Activated CD8-positive, alpha-beta T cell treated with anti-CD3 and anti-CD28 coated beads, Interleukin-2, amount 10 ng/mL, durations not matched to agents 7 days and 5 days (primary cell): Measurements from ENCODE around the gene HSD11B1L. TPM values are rescaled to one million over a fixed set of nuclear protein-coding genes. Genes with fewer than 3 reads are reported as not detected.

ENCODE experiments used
- ATAC-seq: fragments of 150-1000 bp; cut with Tn5 transposase; one replicate; pipeline ENCODE4 v1.10.0; 2021; ENCODE audit warnings: moderate library complexity
- CTCF ChIA-PET: fragments of 350-600 bp; sonication (Branson Sonifier 250); formaldehyde crosslinking; loops from one replicate; lab custom pipeline; 2021; ENCODE audit warnings: antibody characterized with exemption; lab: Charles Lee
- POLR2A ChIA-PET: fragments of 350-600 bp; sonication (Branson Sonifier 250); formaldehyde crosslinking; loops from one replicate; lab custom pipeline; 2021; ENCODE audit warnings: antibody characterized with exemption; lab: Charles Lee
- DNase-seq: peaks from one replicate; pipeline ENCODE4 v3.0.0-alpha.2; 2020
- H3K27ac Mint-ChIP-seq: one replicate; pipeline ENCODE4 v1.8.0; 2021; ENCODE audit warnings: mild to moderate bottlenecking, mixed read lengths
- H3K27me3 Mint-ChIP-seq: one replicate; pipeline ENCODE4 v1.8.0; 2021; ENCODE audit warnings: low read depth, mixed read lengths
- H3K36me3 Mint-ChIP-seq: one replicate; pipeline ENCODE4 v1.8.0; 2021; ENCODE audit warnings: low read depth, mixed read lengths
- H3K4me1 Mint-ChIP-seq: one replicate; pipeline ENCODE4 v1.8.0; 2021; ENCODE audit warnings: low read depth, mixed read lengths
- H3K4me3 Mint-ChIP-seq: one replicate; pipeline ENCODE4 v1.8.0; 2021; ENCODE audit warnings: mild to moderate bottlenecking, mixed read lengths
- H3K9me3 Mint-ChIP-seq: one replicate; pipeline ENCODE4 v1.8.0; 2022; ENCODE audit warnings: mixed read lengths; ENCODE audit not compliant: insufficient read depth
- total RNA-seq, 2 experiments: library from RNA; stranded (reverse); gene quantifications; one replicate each; pipeline ENCODE4 v1.2.3, GENCODE V29; 2021

Gene HSD11B1L
- total RNA-seq, 2 experiments from 2014 or later, result 2.0 to 2.1 TPM

GRCh38 chr19:5690125-5690954 lies 9.5 kb downstream of the HSD11B1L start, which contains the start of gene RPL36:
TSS of gene RPL36 (plus strand) at chr19:5690295. CDS start at chr19:5690508, 213 bp downstream.
- peaks cover 40% of the 10 kb centered on the region for H3K4me1 Mint-ChIP-seq
- ATAC-seq, result peak; percentile 60
- peak within 1 kb of the TSS; percentile 95 for H3K27ac Mint-ChIP-seq
- peak within 1 kb of the TSS; percentile 97 for H3K4me3 Mint-ChIP-seq
- ChIA-PET POLR2A (interaction anchor here (0.6 to 1.7 kb wide), 19 partner anchors 10 to 1655 kb away, joined by 3 to 21 read pairs (median 3); partner anchors contain the start of genes CATSPERD, LONP1, SAFB and SAFB2), CTCF (interaction anchor here (0.6 to 7.5 kb wide), 21 partner anchors 8 to 881 kb away, joined by 3 to 113 read pairs (median 4); partner anchors contain the start of genes CATSPERD, DUS3L, HSD11B1L and LONP1)
- no peaks in the 10 kb centered on the region for H3K27me3 Mint-ChIP-seq
- peak; percentile 99 for DNase-seq
- no peaks in the 10 kb centered on the region for H3K9me3 Mint-ChIP-seq
- H3K36me3 Mint-ChIP-seq, result peaks cover 44% of the 10 kb centered on the region

GRCh38 chr19:5690955-5691821 lies 10.4 kb downstream of the HSD11B1L start:
- Mint-ChIP-seq H3K27me3 (no peaks in the 10 kb centered on the region), H3K27ac (peak overlapping the region; percentile 95), H3K9me3 (no peaks in the 10 kb centered on the region), H3K4me3 (peak overlapping the region; percentile 97), H3K36me3 (peaks cover 44% of the 10 kb centered on the region), H3K4me1 (peaks cover 34% of the 10 kb centered on the region)
- ATAC-seq, result no peak
- ChIA-PET POLR2A (interaction anchor here (0.7 to 1.7 kb wide), 11 partner anchors 9 to 1654 kb away, joined by 3 to 21 read pairs (median 4); partner anchors contain the start of genes CATSPERD, LONP1, SAFB and SAFB2), CTCF (interaction anchor here (0.8 to 7.5 kb wide), 5 partner anchors 8 to 143 kb away, joined by 3 to 113 read pairs (median 4); partner anchors contain the start of genes CATSPERD and LONP1)
- DNase-seq, result peak; percentile 48

GRCh38 chr19:5691822-5692722 lies 11.2 kb downstream of the HSD11B1L start:
- Mint-ChIP-seq H3K27me3 (no peaks in the 10 kb centered on the region), H3K4me1 (peaks cover 29% of the 10 kb centered on the region), H3K9me3 (no peaks in the 10 kb centered on the region), H3K4me3 (peak overlapping the region; percentile 97), H3K27ac (peak overlapping the region; percentile 62), H3K36me3 (peaks cover 48% of the 10 kb centered on the region)
- ChIA-PET POLR2A (interaction anchor here (0.9 to 1.7 kb wide), 3 partner anchors 23 to 69 kb away, joined by 3 to 21 read pairs (median 5); partner anchors contain the start of genes SAFB and SAFB2), CTCF (interaction anchor here (1.2 to 7.5 kb wide), 2 partner anchors 26 to 144 kb away, joined by 4 to 113 read pairs; partner anchors contain the start of genes CATSPERD and LONP1)
- ATAC-seq (no peak), DNase-seq (no peak)

GRCh38 chr19:5692723-5693194 lies 11.9 kb downstream of the HSD11B1L start:
- Mint-ChIP-seq H3K9me3 (no peaks in the 10 kb centered on the region), H3K4me1 (peaks cover 28% of the 10 kb centered on the region), H3K36me3 (peaks cover 48% of the 10 kb centered on the region)

GRCh38 chr19:5693195-5694166 lies 12.7 kb downstream of the HSD11B1L start:
- Mint-ChIP-seq H3K27me3 (no peaks in the 10 kb centered on the region), H3K27ac (peak overlapping the region; percentile 20), H3K4me3 (no peak overlapping the region), H3K9me3 (no peaks in the 10 kb centered on the region), H3K4me1 (peaks cover 23% of the 10 kb centered on the region), H3K36me3 (peaks cover 48% of the 10 kb centered on the region)
- DNase-seq (no peak), ATAC-seq (no peak)
- ChIA-PET POLR2A (interaction anchor here (0.6 kb wide), 1 partner anchor 27 kb away, joined by 5 read pairs; the partner anchor contains the start of gene CATSPERD), CTCF (no interaction called here)

More at GRCh38 chr19:5692723-5693194, 11.9 kb downstream of the HSD11B1L start:
- peak overlapping the region; percentile 97 for H3K4me3 Mint-ChIP-seq
- CTCF ChIA-PET, result no interaction called here
- no peak for ATAC-seq
- DNase-seq, result no peak
- POLR2A ChIA-PET, result interaction anchor here (0.6 kb wide), 1 partner anchor 28 kb away, joined by 5 read pairs; the partner anchor contains the start of gene CATSPERD
- no peaks in the 10 kb centered on the region for H3K27me3 Mint-ChIP-seq
- H3K27ac Mint-ChIP-seq, result peak overlapping the region; percentile 42

- no peak overlapping the region for H3K4me3 Mint-ChIP-seq
- DNase-seq, result no peak
- H3K36me3 Mint-ChIP-seq, result peaks cover 53% of the 10 kb centered on the region
- H3K27ac Mint-ChIP-seq, result peak overlapping the region; percentile 20
- peaks cover 20% of the 10 kb centered on the region for H3K4me1 Mint-ChIP-seq
- H3K27me3 Mint-ChIP-seq, result no peaks in the 10 kb centered on the region
- ChIA-PET CTCF (no interaction called here), POLR2A (no interaction called here)
- H3K9me3 Mint-ChIP-seq, result no peaks in the 10 kb centered on the region
- ATAC-seq, result no peak
Measured at GRCh38 chr19:5694167-5694955, 13.5 kb downstream of the HSD11B1L start.

- Mint-ChIP-seq H3K9me3 (no peaks in the 10 kb centered on the region), H3K4me3 (no peak overlapping the region), H3K27me3 (no peaks in the 10 kb centered on the region), H3K36me3 (peaks cover 51% of the 10 kb centered on the region), H3K27ac (no peak overlapping the region), H3K4me1 (peaks cover 15% of the 10 kb centered on the region)
- POLR2A ChIA-PET, result no interaction called here
- DNase-seq (no peak), ATAC-seq (no peak)
- CTCF ChIA-PET, result no interaction called here
Measured at GRCh38 chr19:5694956-5695648, 14.3 kb downstream of the HSD11B1L start.

GRCh38 chr19:5695649-5696195 lies 14.9 kb downstream of the HSD11B1L start:
- H3K36me3 Mint-ChIP-seq, result peaks cover 51% of the 10 kb centered on the region
- ChIA-PET CTCF (no interaction called here), POLR2A (no interaction called here)
- no peak overlapping the region for H3K4me3 Mint-ChIP-seq
- DNase-seq, result no peak
- H3K27me3 Mint-ChIP-seq, result no peaks in the 10 kb centered on the region
- no peak overlapping the region for H3K27ac Mint-ChIP-seq
- no peak for ATAC-seq
- H3K4me1 Mint-ChIP-seq, result peaks cover 15% of the 10 kb centered on the region
- H3K9me3 Mint-ChIP-seq, result no peaks in the 10 kb centered on the region
